ENCODE data around the gene BRPF1. TPM values are rescaled to one million over a fixed set of nuclear protein-coding genes. Genes with fewer than 3 reads are reported as not detected.
A peak's percentile ranks its signal among the peaks of the same experiment; 100 is the strongest.

The BRPF1 gene
- total RNA-seq, 1 donor = 40.9 TPM

GRCh38 chr3:9793161-9793781 lies 61.7 kb downstream of the BRPF1 start:
- H3K4me3 ChIP-seq (ENCODE audit: low read length) = peak overlapping the region; percentile 98
- no peaks in the 10 kb centered on the region for H3K9me3 ChIP-seq (ENCODE audit: low read depth, low read length)
- no peaks in the 10 kb centered on the region for H3K27me3 ChIP-seq (ENCODE audit: insufficient read depth, low read length)
- peaks cover 56% of the 10 kb centered on the region for H3K4me1 ChIP-seq (ENCODE audit: insufficient read depth, low read length)

DNA sequence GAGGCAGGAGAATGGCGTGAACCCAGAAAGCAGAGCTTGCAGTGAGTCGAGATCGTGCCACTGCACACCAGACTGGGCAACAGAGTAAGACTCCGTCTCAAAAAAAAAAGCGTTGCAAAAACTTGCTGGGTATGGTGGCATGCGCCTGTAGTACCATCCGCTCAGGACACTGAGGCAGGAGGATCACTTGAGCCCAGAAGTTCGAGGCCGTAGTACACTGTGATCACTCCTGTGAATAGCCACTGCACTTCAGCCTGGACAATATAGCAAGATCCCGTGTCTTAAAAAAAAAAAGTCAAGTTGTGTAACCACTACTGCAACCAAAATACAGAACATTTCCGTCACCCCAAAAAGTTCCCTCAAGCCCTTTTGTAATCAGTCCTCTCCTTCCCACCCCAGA lies 62.9 kb downstream of the BRPF1 start:
- Histone ChIP-seq H3K4me1 (ENCODE audit: insufficient read depth, low read length) (peaks cover 59% of the 10 kb centered on the region), H3K27me3 (ENCODE audit: insufficient read depth, low read length) (no peaks in the 10 kb centered on the region), H3K4me3 (ENCODE audit: low read length) (no peak overlapping the region), H3K9me3 (ENCODE audit: low read depth, low read length) (no peaks in the 10 kb centered on the region)

- Histone ChIP-seq H3K4me1 (ENCODE audit: insufficient read depth, low read length) (peaks cover 59% of the 10 kb centered on the region), H3K27me3 (ENCODE audit: insufficient read depth, low read length) (no peaks in the 10 kb centered on the region), H3K9me3 (ENCODE audit: low read depth, low read length) (no peaks in the 10 kb centered on the region), H3K4me3 (ENCODE audit: low read length) (no peak overlapping the region)
These were observed 63.7 kb downstream of the BRPF1 start for GRCh38 chr3:9795207-9795606.

DNA sequence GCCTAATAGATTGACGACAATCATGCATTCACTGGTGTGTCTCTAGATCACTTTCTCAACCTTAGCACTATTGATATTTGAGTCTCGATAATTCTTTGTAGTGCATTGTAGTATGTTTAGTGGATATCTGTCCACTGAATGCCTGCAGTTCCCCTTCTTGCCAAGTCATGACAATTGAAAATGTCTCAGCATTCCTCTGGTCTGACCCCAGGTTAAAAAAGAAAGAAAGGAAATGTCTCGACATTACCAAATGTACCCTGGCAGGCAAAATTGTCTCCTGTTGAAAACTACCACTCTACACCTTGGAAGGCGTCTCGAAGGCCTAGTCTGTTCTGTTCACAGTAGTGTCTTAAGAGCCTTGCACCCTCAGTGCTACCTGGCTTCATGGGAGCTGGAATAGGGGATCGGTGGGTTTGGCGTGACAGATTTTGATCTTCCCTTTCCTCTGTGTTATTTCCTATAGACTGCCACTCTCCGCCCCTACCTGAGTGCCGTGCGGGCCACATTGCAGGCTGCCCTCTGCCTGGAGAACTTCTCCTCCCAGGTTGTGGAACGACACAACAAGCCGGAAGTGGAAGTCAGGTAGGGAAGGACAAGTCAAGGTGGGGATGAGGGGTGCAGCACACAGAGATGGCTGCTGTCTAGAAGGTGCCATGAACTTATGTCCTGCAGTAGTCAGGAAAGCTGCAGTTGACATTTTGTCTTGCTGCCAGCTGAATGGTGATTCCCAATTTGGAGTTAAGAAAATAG lies 65.8 kb downstream of the BRPF1 start:
- Histone ChIP-seq H3K4me1 (ENCODE audit: insufficient read depth, low read length) (peaks cover 44% of the 10 kb centered on the region), H3K9me3 (ENCODE audit: low read depth, low read length) (no peaks in the 10 kb centered on the region), H3K27me3 (ENCODE audit: insufficient read depth, low read length) (no peaks in the 10 kb centered on the region), H3K4me3 (ENCODE audit: low read length) (no peak overlapping the region)

Other genes with a start within 250 kb of the BRPF1 start
- gene LHFPL4, start 177.9 kb upstream of the BRPF1 start, total RNA-seq = not detected
- gene MTMR14, start 82.2 kb upstream of the BRPF1 start, total RNA-seq = 98.2 TPM
- gene CPNE9, start 27.9 kb upstream of the BRPF1 start, total RNA-seq = not detected
- gene OGG1, start 18.2 kb downstream of the BRPF1 start, total RNA-seq = 7.8 TPM
- 24.7 TPM for gene CAMK1, start 38.2 kb downstream of the BRPF1 start, total RNA-seq
- 28.8 TPM for gene TADA3, start 60.7 kb downstream of the BRPF1 start, total RNA-seq
- gene ARPC4, start 61.3 kb downstream of the BRPF1 start, total RNA-seq = 284 TPM
- 44.6 TPM for gene TTLL3, start 78.5 kb downstream of the BRPF1 start, total RNA-seq
- 5.7 TPM for gene RPUSD3, start 112.3 kb downstream of the BRPF1 start, total RNA-seq
- not detected for gene CIDEC, start 148.5 kb downstream of the BRPF1 start, total RNA-seq
- 15.0 TPM for gene JAGN1, start 158.9 kb downstream of the BRPF1 start, total RNA-seq
- 0.10 TPM for gene IL17RE, start 171.1 kb downstream of the BRPF1 start, total RNA-seq
- 2.7 TPM for gene IL17RC, start 185.4 kb downstream of the BRPF1 start, total RNA-seq
- 7.2 TPM for gene CRELD1, start 202.1 kb downstream of the BRPF1 start, total RNA-seq
- gene PRRT3, start 220.7 kb downstream of the BRPF1 start, total RNA-seq = 3.9 TPM